ENCODE measurements around the gene BORCS5.
"Not testable (repeated sequence)": the region's sequence is repeated elsewhere in the genome, so short reads cannot be mapped to it uniquely, and the experiment has no call there.

BORCS5 gene

GRCh38 chr12:12469386-12469785 lies 112.5 kb downstream of the BORCS5 start:
- H3K27ac ChIP-seq (ENCODE audit: low read depth, low read length, poor library complexity, severe bottlenecking), result no peak overlapping the region
- no peak overlapping the region for H2AFZ ChIP-seq (ENCODE audit: low read length)
- peaks cover 5% of the 10 kb centered on the region for H3K36me3 ChIP-seq (ENCODE audit: insufficient read depth, low read length)
- TF ChIP-seq CTCF (IDR thresholded peaks at IDR 0.05; ENCODE audit: low read length), result no peak
- no peak for TF ChIP-seq EZH2 (IDR thresholded peaks at IDR 0.05; ENCODE audit: borderline replicate concordance, low read length)
- no peaks in the 10 kb centered on the region for H3F3A ChIP-seq (ENCODE audit: insufficient read depth, low read length)
- H3K9me3 ChIP-seq (ENCODE audit: low read length), result no peaks in the 10 kb centered on the region
- H3K27me3 ChIP-seq (ENCODE audit: insufficient read depth, low read length), result no peaks in the 10 kb centered on the region
- H3K9me2 ChIP-seq (ENCODE audit: low read depth, low read length), result no peaks in the 10 kb centered on the region
- peaks cover 19% of the 10 kb centered on the region for H3K4me1 ChIP-seq (ENCODE audit: insufficient read depth, low read length, severe bottlenecking)
- no peak overlapping the region for H3K4me2 ChIP-seq (ENCODE audit: low read length)
- no peak overlapping the region for H3K4me3 ChIP-seq (ENCODE audit: low read depth, low read length, poor library complexity, severe bottlenecking)
- no peaks in the 10 kb centered on the region for H3K79me2 ChIP-seq (ENCODE audit: insufficient read depth, low read length)
- no peaks in the 10 kb centered on the region for H4K20me1 ChIP-seq (ENCODE audit: insufficient read depth, low read length)
- H3K9ac ChIP-seq (ENCODE audit: low read length), result no peak overlapping the region

GRCh38 chr12:12470751-12471306 lies 114.0 kb downstream of the BORCS5 start:
- Histone ChIP-seq H3K4me3 (ENCODE audit: low read depth, low read length, poor library complexity, severe bottlenecking) (no peak overlapping the region), H3K36me3 (ENCODE audit: insufficient read depth, low read length) (peaks cover 5% of the 10 kb centered on the region), H2AFZ (ENCODE audit: low read length) (no peak overlapping the region), H3K79me2 (ENCODE audit: insufficient read depth, low read length) (no peaks in the 10 kb centered on the region), H3K27me3 (ENCODE audit: insufficient read depth, low read length) (no peaks in the 10 kb centered on the region), H3K9me2 (ENCODE audit: low read depth, low read length) (no peaks in the 10 kb centered on the region), H3K9ac (ENCODE audit: low read length) (no peak overlapping the region), H3K4me2 (ENCODE audit: low read length) (no peak overlapping the region), H4K20me1 (ENCODE audit: insufficient read depth, low read length) (no peaks in the 10 kb centered on the region), H3K4me1 (ENCODE audit: insufficient read depth, low read length, severe bottlenecking) (peaks cover 16% of the 10 kb centered on the region), H3K27ac (ENCODE audit: low read depth, low read length, poor library complexity, severe bottlenecking) (no peak overlapping the region), H3K9me3 (ENCODE audit: low read length) (no peaks in the 10 kb centered on the region), H3F3A (ENCODE audit: insufficient read depth, low read length) (no peaks in the 10 kb centered on the region)
- TF ChIP-seq CTCF (IDR thresholded peaks at IDR 0.05; ENCODE audit: low read length) (no peak), EZH2 (IDR thresholded peaks at IDR 0.05; ENCODE audit: borderline replicate concordance, low read length) (no peak)

DNA sequence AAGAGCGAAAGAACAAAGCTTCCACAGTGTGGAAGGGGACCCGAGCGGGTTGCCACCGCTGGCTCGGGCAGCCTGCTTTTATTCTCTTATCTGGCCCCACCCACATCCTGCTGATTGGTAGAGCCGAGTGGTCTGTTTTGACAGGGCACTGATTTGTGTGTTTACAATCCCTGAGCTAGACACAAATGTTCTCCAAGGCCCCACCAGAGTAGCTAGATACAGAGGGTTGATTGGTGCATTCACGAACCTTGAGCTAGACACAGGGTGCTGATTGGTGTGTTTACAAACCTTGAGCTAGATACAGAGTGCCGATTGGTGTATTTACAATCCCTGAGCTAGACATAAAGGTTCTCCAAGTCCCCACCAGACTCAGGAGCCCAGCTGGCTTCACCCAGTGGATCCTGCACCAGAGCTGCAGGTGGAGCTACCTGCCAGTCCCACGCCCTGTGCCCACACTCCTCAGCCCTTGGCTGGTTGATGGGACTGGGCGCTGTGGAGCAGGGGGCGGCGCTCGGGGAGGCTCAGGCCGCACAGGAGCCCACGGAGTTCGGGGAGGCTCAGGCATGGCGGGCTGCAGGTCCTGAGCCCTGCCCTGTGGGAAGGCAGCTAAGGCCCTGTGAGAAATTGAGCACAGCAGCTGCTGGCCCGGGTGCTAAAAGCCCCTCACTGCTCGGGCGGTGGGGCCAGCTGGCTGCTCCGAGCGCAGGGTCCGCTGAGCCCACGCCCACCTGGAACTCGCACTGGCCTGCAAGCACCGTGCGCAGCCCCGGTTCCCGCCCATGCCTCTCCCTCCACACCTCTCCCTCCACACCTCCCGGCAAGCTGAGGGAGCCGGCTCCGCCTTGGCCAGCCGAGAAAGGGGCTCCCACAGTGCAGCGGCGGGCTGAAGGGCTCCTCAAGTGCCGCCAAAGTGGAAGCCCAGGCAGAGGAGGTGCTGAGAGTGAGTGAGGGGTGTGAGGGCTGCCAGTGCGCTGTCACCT lies 115.4 kb downstream of the BORCS5 start:
- H3K4me3 ChIP-seq (ENCODE audit: low read depth, low read length, poor library complexity, severe bottlenecking); H3K4me1 ChIP-seq (ENCODE audit: insufficient read depth, low read length, severe bottlenecking); H3K27me3 ChIP-seq (ENCODE audit: insufficient read depth, low read length); H3K9ac ChIP-seq (ENCODE audit: low read length); H3K4me2 ChIP-seq (ENCODE audit: low read length); H3K9me3 ChIP-seq (ENCODE audit: low read length); H3K36me3 ChIP-seq (ENCODE audit: insufficient read depth, low read length); H3K27ac ChIP-seq (ENCODE audit: low read depth, low read length, poor library complexity, severe bottlenecking); H3K9me2 ChIP-seq (ENCODE audit: low read depth, low read length); H2AFZ ChIP-seq (ENCODE audit: low read length); H3F3A ChIP-seq (ENCODE audit: insufficient read depth, low read length); H3K79me2 ChIP-seq (ENCODE audit: insufficient read depth, low read length); H4K20me1 ChIP-seq (ENCODE audit: insufficient read depth, low read length): not testable (repeated sequence)

All from OCI-LY1 (cell line).